ENCODE data around the gene ADCY2. TPM values are rescaled to one million over a fixed set of nuclear protein-coding genes. Genes with fewer than 3 reads are reported as not detected.

Gene ADCY2
- total RNA-seq, 1 experiment from 2014 or later = not detected

GRCh38 chr5:7540736-7541485, 145.0 kb downstream of the ADCY2 start:
- POLR2A ChIA-PET = no interaction called here
- H3K9me3 Mint-ChIP-seq (ENCODE audit: unreplicated experiment) = no peaks in the 10 kb centered on the region
- DNase-seq = no peak
- H3K4me1 Mint-ChIP-seq (ENCODE audit: low read depth, unreplicated experiment) = no peaks in the 10 kb centered on the region
- intact Hi-C loops (cut with micrococcal nuclease; ENCODE audit: unreplicated experiment) = no loop called here
- CTCF ChIA-PET = no interaction called here
- no peaks in the 10 kb centered on the region for H3K4me1 ChIP-seq
- H3K4me3 ChIP-seq (ENCODE audit: low read depth, low read length) = no peak overlapping the region
- TF ChIP-seq, protein P1, sequence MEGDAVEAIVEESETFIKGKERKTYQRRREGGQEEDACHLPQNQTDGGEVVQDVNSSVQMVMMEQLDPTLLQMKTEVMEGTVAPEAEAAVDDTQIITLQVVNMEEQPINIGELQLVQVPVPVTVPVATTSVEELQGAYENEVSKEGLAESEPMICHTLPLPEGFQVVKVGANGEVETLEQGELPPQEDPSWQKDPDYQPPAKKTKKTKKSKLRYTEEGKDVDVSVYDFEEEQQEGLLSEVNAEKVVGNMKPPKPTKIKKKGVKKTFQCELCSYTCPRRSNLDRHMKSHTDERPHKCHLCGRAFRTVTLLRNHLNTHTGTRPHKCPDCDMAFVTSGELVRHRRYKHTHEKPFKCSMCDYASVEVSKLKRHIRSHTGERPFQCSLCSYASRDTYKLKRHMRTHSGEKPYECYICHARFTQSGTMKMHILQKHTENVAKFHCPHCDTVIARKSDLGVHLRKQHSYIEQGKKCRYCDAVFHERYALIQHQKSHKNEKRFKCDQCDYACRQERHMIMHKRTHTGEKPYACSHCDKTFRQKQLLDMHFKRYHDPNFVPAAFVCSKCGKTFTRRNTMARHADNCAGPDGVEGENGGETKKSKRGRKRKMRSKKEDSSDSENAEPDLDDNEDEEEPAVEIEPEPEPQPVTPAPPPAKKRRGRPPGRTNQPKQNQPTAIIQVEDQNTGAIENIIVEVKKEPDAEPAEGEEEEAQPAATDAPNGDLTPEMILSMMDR (IDR thresholded peaks at IDR 0.05; ENCODE audit: insufficient read depth in 1 of 2, low read depth in 1 of 2, low read length in 1 of 2, severe bottlenecking in 1 of 2, unreplicated experiment in 1 of 2) = no peak
- BruUV-seq (replicated peaks) = no TSS peak
- H3K27me3 ChIP-seq (replicated peaks; ENCODE audit: control insufficient read depth, insufficient read depth, low read length) = no peaks in the 10 kb centered on the region
- H3K36me3 Mint-ChIP-seq (ENCODE audit: insufficient read depth, unreplicated experiment) = no peaks in the 10 kb centered on the region
- no peak overlapping the region for H3K4me3 Mint-ChIP-seq (ENCODE audit: unreplicated experiment)
- no peak overlapping the region for H3K27ac Mint-ChIP-seq (ENCODE audit: unreplicated experiment)
- no peaks in the 10 kb centered on the region for H3K36me3 ChIP-seq (ENCODE audit: control insufficient read depth, insufficient read depth, low read length)
- no peaks in the 10 kb centered on the region for H3K9me3 ChIP-seq
- peaks cover 11% of the 10 kb centered on the region for H3K27me3 Mint-ChIP-seq (ENCODE audit: insufficient read depth, unreplicated experiment)

GRCh38 chr5:7541898-7542297, 146.0 kb downstream of the ADCY2 start:
- H3K4me1 ChIP-seq = no peaks in the 10 kb centered on the region
- no peaks in the 10 kb centered on the region for H3K36me3 ChIP-seq (ENCODE audit: control insufficient read depth, insufficient read depth, low read length)
- no peaks in the 10 kb centered on the region for H3K27me3 ChIP-seq (replicated peaks; ENCODE audit: control insufficient read depth, insufficient read depth, low read length)
- ChIA-PET POLR2A (no interaction called here), CTCF (interaction anchor here (0.5 kb wide), 1 partner anchor 562 kb away, joined by 3 read pairs; no protein-coding TSS in a partner anchor)
- Mint-ChIP-seq H3K4me3 (ENCODE audit: unreplicated experiment) (no peak overlapping the region), H3K4me1 (ENCODE audit: low read depth, unreplicated experiment) (no peaks in the 10 kb centered on the region), H3K36me3 (ENCODE audit: insufficient read depth, unreplicated experiment) (no peaks in the 10 kb centered on the region), H3K9me3 (ENCODE audit: unreplicated experiment) (no peaks in the 10 kb centered on the region), H3K27ac (ENCODE audit: unreplicated experiment) (no peak overlapping the region), H3K27me3 (ENCODE audit: insufficient read depth, unreplicated experiment) (peaks cover 15% of the 10 kb centered on the region)
- TF ChIP-seq, protein P1 (IDR thresholded peaks at IDR 0.05; ENCODE audit: insufficient read depth in 1 of 2, low read depth in 1 of 2, low read length in 1 of 2, severe bottlenecking in 1 of 2, unreplicated experiment in 1 of 2) = no peak
- H3K4me3 ChIP-seq (ENCODE audit: low read depth, low read length) = no peak overlapping the region
- no peak for DNase-seq
- intact Hi-C loops (cut with micrococcal nuclease; ENCODE audit: unreplicated experiment) = no loop called here
- no TSS peak for BruUV-seq (replicated peaks)
- H3K9me3 ChIP-seq = no peaks in the 10 kb centered on the region

- Mint-ChIP-seq H3K4me3 (ENCODE audit: unreplicated experiment) (no peak overlapping the region), H3K9me3 (ENCODE audit: unreplicated experiment) (no peaks in the 10 kb centered on the region), H3K36me3 (ENCODE audit: insufficient read depth, unreplicated experiment) (no peaks in the 10 kb centered on the region), H3K4me1 (ENCODE audit: low read depth, unreplicated experiment) (no peaks in the 10 kb centered on the region), H3K27me3 (ENCODE audit: insufficient read depth, unreplicated experiment) (peaks cover 13% of the 10 kb centered on the region), H3K27ac (ENCODE audit: unreplicated experiment) (no peak overlapping the region)
- intact Hi-C loops (cut with micrococcal nuclease; ENCODE audit: unreplicated experiment) = no loop called here
- no peak for DNase-seq
- H3K9me3 ChIP-seq = no peaks in the 10 kb centered on the region
- TF ChIP-seq, protein P1 (IDR thresholded peaks at IDR 0.05; ENCODE audit: insufficient read depth in 1 of 2, low read depth in 1 of 2, low read length in 1 of 2, severe bottlenecking in 1 of 2, unreplicated experiment in 1 of 2) = no peak
- H3K27me3 ChIP-seq (replicated peaks; ENCODE audit: control insufficient read depth, insufficient read depth, low read length) = no peaks in the 10 kb centered on the region
- POLR2A ChIA-PET = no interaction called here
- H3K4me1 ChIP-seq = no peaks in the 10 kb centered on the region
- H3K4me3 ChIP-seq (ENCODE audit: low read depth, low read length) = no peak overlapping the region
- BruUV-seq (replicated peaks) = no TSS peak
- H3K36me3 ChIP-seq (ENCODE audit: control insufficient read depth, insufficient read depth, low read length) = no peaks in the 10 kb centered on the region
- CTCF ChIA-PET = no interaction called here
These were observed 150.6 kb downstream of the ADCY2 start for GRCh38 chr5:7546555-7546954.

All from Caco-2 (cell line).